Pulmonary artery endothelial cell (primary cell): Measurements from ENCODE around the gene SDF2L1. TPM values are rescaled to one million over a fixed set of nuclear protein-coding genes. Genes with fewer than 3 reads are reported as not detected.
"Not testable (repeated sequence)": the region's sequence is repeated elsewhere in the genome, so short reads cannot be mapped to it uniquely, and the experiment has no call there.

Source experiments
- DNase-seq: peaks from one replicate; pipeline ENCODE4 v3.0.0-alpha.2; 2011; ENCODE audit warnings: low read depth, low spot score
- total RNA-seq: library from RNA; depleted of rRNA; stranded (reverse); fragments of >200 nt; gene quantifications from 2 replicates; pipeline ENCODE4 v1.2.3, GENCODE V29; 2014

The SDF2L1 gene
- total RNA-seq, 1 donor from 2014 or later: 54.4 TPM

- no peak for DNase-seq
Measured at GRCh38 chr22:21636629-21637218, 5.4 kb upstream of the SDF2L1 start.

GRCh38 chr22:21637450-21637849 is 4.7 kb upstream of the SDF2L1 start:
- DNase-seq: not testable (repeated sequence)

GRCh38 chr22:21639359-21639758 is 2.7 kb upstream of the SDF2L1 start:
- no peak for DNase-seq

- DNase-seq: no peak
Measured at GRCh38 chr22:21640810-21641209, 1.3 kb upstream of the SDF2L1 start.

- no peak for DNase-seq
Measured at GRCh38 chr22:21641417-21641788, 699 bp upstream of the SDF2L1 start.

- DNase-seq: no peak
Measured at GRCh38 chr22:21642584-21643448, 714 bp downstream of the SDF2L1 start.

- no peak for DNase-seq
Measured at GRCh38 chr22:21643533-21644357, 1.6 kb downstream of the SDF2L1 start.

- not testable (repeated sequence) for DNase-seq
Measured at GRCh38 chr22:21645513-21645912, 3.4 kb downstream of the SDF2L1 start.

- DNase-seq: no peak
Measured at GRCh38 chr22:21646608-21647590, 4.8 kb downstream of the SDF2L1 start.

- DNase-seq: no peak
Measured at GRCh38 chr22:21650280-21650679, 8.2 kb downstream of the SDF2L1 start.

GRCh38 chr22:21650823-21651520 is 8.9 kb downstream of the SDF2L1 start:
- no peak for DNase-seq

- no peak for DNase-seq
Measured at GRCh38 chr22:21651521-21652009, 9.5 kb downstream of the SDF2L1 start.

GRCh38 chr22:21652010-21652546 is 10.0 kb downstream of the SDF2L1 start:
- DNase-seq: no peak

GRCh38 chr22:21652547-21653545 is 10.7 kb downstream of the SDF2L1 start:
- DNase-seq: no peak

GRCh38 chr22:21657020-21657359 is 14.9 kb downstream of the SDF2L1 start:
- no peak for DNase-seq

- DNase-seq: no peak
Measured at GRCh38 chr22:21657360-21658032, 15.4 kb downstream of the SDF2L1 start.

GRCh38 chr22:21659864-21660525 is 17.9 kb downstream of the SDF2L1 start:
- no peak for DNase-seq

GRCh38 chr22:21660904-21661303 is 18.8 kb downstream of the SDF2L1 start:
- DNase-seq: no peak
